OCI-LY7 (cell line): Measurements from ENCODE around the gene SLC25A1. TPM values are rescaled to one million over a fixed set of nuclear protein-coding genes. Genes with fewer than 3 reads are reported as not detected.

Source experiments
- BruUV-seq: library from RNA; stranded (reverse); fragments of 400-500 nt; replicated peaks from 2 replicates; lab custom pipeline; 2021; lab: Mats Ljungman, UMichigan
- CTCF ChIA-PET: fragments of 300-600 bp; sonication (Branson Sonifier 250); formaldehyde crosslinking; loops from one replicate; lab custom pipeline; 2022; ENCODE audit warnings: antibody characterized with exemption; ENCODE audit not compliant: unreplicated experiment; lab: Charles Lee
- POLR2A ChIA-PET: fragments of 300-600 bp; sonication (Branson Sonifier 250); formaldehyde crosslinking; loops from one replicate; lab custom pipeline; 2022; ENCODE audit warnings: antibody characterized with exemption; lab: Charles Lee
- DNase-seq: peaks from one replicate; pipeline ENCODE4 v3.0.0-alpha.2; 2015; ENCODE audit warnings: low spot score
- H2AFZ ChIP-seq: fragments of 200-600 bp; sonication (generic), shearing (Covaris generic); 2 replicates; pipeline ENCODE4 v1.6.1; 2014; ENCODE audit warnings: mild to moderate bottlenecking, antibody characterized with exemption, low read length, moderate library complexity
- H3K27ac ChIP-seq: fragments of 200-600 bp; sonication (generic); 2 replicates; pipeline ENCODE4 v1.5.1; 2014; ENCODE audit warnings: mixed run types, low read depth, mild to moderate bottlenecking, moderate library complexity, low read length, inconsistent platforms; ENCODE audit not compliant: poor library complexity, severe bottlenecking
- H3K36me3 ChIP-seq: fragments of 200-600 bp; sonication (generic); 2 replicates; pipeline ENCODE4 v1.6.1; 2014; ENCODE audit warnings: mild to moderate bottlenecking, antibody characterized with exemption, low read length, moderate library complexity, mixed read lengths; ENCODE audit not compliant: insufficient read depth
- H3K4me1 ChIP-seq: fragments of 200-600 bp; sonication (generic); 2 replicates; pipeline ENCODE4 v1.5.1; 2014; ENCODE audit warnings: mild to moderate bottlenecking, low read length; ENCODE audit not compliant: insufficient read depth, poor library complexity, severe bottlenecking
- H3K4me2 ChIP-seq: fragments of 200-600 bp; sonication (generic); 2 replicates; pipeline ENCODE4 v1.6.1; 2014; ENCODE audit warnings: mild to moderate bottlenecking, low read length
- H3K4me3 ChIP-seq: fragments of 200-600 bp; sonication (generic); 2 replicates; pipeline ENCODE4 v1.5.1; 2014; ENCODE audit warnings: mild to moderate bottlenecking, low read depth, low read length; ENCODE audit not compliant: poor library complexity, severe bottlenecking
- H3K79me2 ChIP-seq: fragments of 200-600 bp; sonication (generic); 2 replicates; pipeline ENCODE4 v1.6.1; 2016; ENCODE audit warnings: low read depth, mild to moderate bottlenecking, low read length, moderate library complexity, mixed read lengths; ENCODE audit not compliant: insufficient read depth
- H3K9me2 ChIP-seq: fragments of 200-600 bp; sonication (generic); 2 replicates; pipeline ENCODE4 v1.6.1; 2016; ENCODE audit warnings: mild to moderate bottlenecking, low read length, mixed read lengths; ENCODE audit not compliant: insufficient read depth
- H3K9me3 ChIP-seq: fragments of 200-600 bp; sonication (generic); 2 replicates; pipeline ENCODE4 v1.6.1; 2014; ENCODE audit warnings: mild to moderate bottlenecking, mixed run types, low read length, mixed read lengths
- H4K20me1 ChIP-seq: fragments of 200-600 bp; sonication (generic); 2 replicates; pipeline ENCODE4 v1.6.1; 2014; ENCODE audit warnings: mild to moderate bottlenecking, antibody characterized with exemption, low read length, moderate library complexity, mixed read lengths; ENCODE audit not compliant: insufficient read depth
- CTCF ChIP-seq: fragments of 200-600 bp; sonication (generic); conservative IDR thresholded peaks from 2 replicates; pipeline ENCODE4 v1.5.1; 2014; ENCODE audit warnings: mild to moderate bottlenecking, antibody characterized with exemption, low read length, moderate library complexity, mixed read lengths
- EZH2phosphoT487 ChIP-seq: fragments of 200-600 bp; sonication (generic); IDR thresholded peaks from 2 replicates; pipeline ENCODE4 v1.6.1; 2018; ENCODE audit warnings: low read depth, borderline replicate concordance, mild to moderate bottlenecking, mixed run types, antibody characterized with exemption, low read length, moderate library complexity, mixed read lengths
- intact Hi-C: fragments of 100-400 bp; cut with micrococcal nuclease; formaldehyde crosslinking; loops from one replicate; pipeline ENCODE4 v1.10.0; 2022; ENCODE audit not compliant: unreplicated experiment
- total RNA-seq, 2 experiments: library from RNA; depleted of rRNA in 1 of 2; stranded (reverse); fragments of >200 nt in 1 of 2; shearing (Covaris generic) in 1 of 2; gene quantifications; 2 replicates each; pipeline ENCODE4 v1.2.3, GENCODE V29; 2014 to 2022

Gene SLC25A1
- total RNA-seq, 2 experiments from 2014 or later, result 59.5 to 117 TPM

GRCh38 chr22:19208287-19208847 lies 29.8 kb upstream of the SLC25A1 start:
- Histone ChIP-seq H4K20me1 (no peaks in the 10 kb centered on the region), H3K4me2 (no peak overlapping the region), H3K9me2 (no peaks in the 10 kb centered on the region), H3K4me1 (peaks cover 11% of the 10 kb centered on the region), H2AFZ (no peak overlapping the region), H3K9me3 (no peaks in the 10 kb centered on the region), H3K36me3 (no peaks in the 10 kb centered on the region), H3K27ac (no peak overlapping the region), H3K4me3 (no peak overlapping the region), H3K79me2 (no peaks in the 10 kb centered on the region)
- intact Hi-C loops, result no loop called here
- ChIA-PET POLR2A (no interaction called here), CTCF (interaction anchor here (1.2 kb wide), 1 partner anchor 29 kb away, joined by 3 read pairs; no protein-coding TSS in a partner anchor)
- DNase-seq, result no peak
- no TSS peak for BruUV-seq
- TF ChIP-seq CTCF (no peak), EZH2phosphoT487 (no peak)

- no peak overlapping the region for H3K4me2 ChIP-seq
- no peaks in the 10 kb centered on the region for H4K20me1 ChIP-seq
- no peaks in the 10 kb centered on the region for H3K36me3 ChIP-seq
- H3K79me2 ChIP-seq, result no peaks in the 10 kb centered on the region
- peaks cover 7% of the 10 kb centered on the region for H3K4me1 ChIP-seq
- H3K4me3 ChIP-seq, result no peak overlapping the region
- intact Hi-C loops, result no loop called here
- ChIA-PET CTCF (no interaction called here), POLR2A (no interaction called here)
- no peak overlapping the region for H3K27ac ChIP-seq
- TF ChIP-seq CTCF, result no peak
- TF ChIP-seq EZH2phosphoT487, result no peak
- no peak overlapping the region for H2AFZ ChIP-seq
- H3K9me2 ChIP-seq, result no peaks in the 10 kb centered on the region
- BruUV-seq, result no TSS peak
- H3K9me3 ChIP-seq, result no peaks in the 10 kb centered on the region
- no peak for DNase-seq
Measured at GRCh38 chr22:19207884-19208283, 29.3 kb upstream of the SLC25A1 start.

GRCh38 chr22:19207401-19207808 lies 28.9 kb upstream of the SLC25A1 start:
- no peaks in the 10 kb centered on the region for H3K79me2 ChIP-seq
- intact Hi-C loops, result no loop called here
- BruUV-seq, result no TSS peak
- H3K4me1 ChIP-seq, result peaks cover 2% of the 10 kb centered on the region
- ChIA-PET POLR2A (no interaction called here), CTCF (no interaction called here)
- H3K4me2 ChIP-seq, result no peak overlapping the region
- DNase-seq, result no peak
- no peaks in the 10 kb centered on the region for H4K20me1 ChIP-seq
- H3K27ac ChIP-seq, result no peak overlapping the region
- TF ChIP-seq EZH2phosphoT487 (no peak), CTCF (no peak)
- no peaks in the 10 kb centered on the region for H3K9me2 ChIP-seq
- H3K9me3 ChIP-seq, result no peaks in the 10 kb centered on the region
- no peak overlapping the region for H3K4me3 ChIP-seq
- H3K36me3 ChIP-seq, result no peaks in the 10 kb centered on the region
- H2AFZ ChIP-seq, result no peak overlapping the region
